Measurements from ENCODE around the gene ARL3. TPM values are rescaled to one million over a fixed set of nuclear protein-coding genes. Genes with fewer than 3 reads are reported as not detected.
A peak's percentile ranks its signal among the peaks of the same experiment; 100 is the strongest.

Gene ARL3
- total RNA-seq, 1 experiment from 2014 or later = 13.3 TPM

DNA sequence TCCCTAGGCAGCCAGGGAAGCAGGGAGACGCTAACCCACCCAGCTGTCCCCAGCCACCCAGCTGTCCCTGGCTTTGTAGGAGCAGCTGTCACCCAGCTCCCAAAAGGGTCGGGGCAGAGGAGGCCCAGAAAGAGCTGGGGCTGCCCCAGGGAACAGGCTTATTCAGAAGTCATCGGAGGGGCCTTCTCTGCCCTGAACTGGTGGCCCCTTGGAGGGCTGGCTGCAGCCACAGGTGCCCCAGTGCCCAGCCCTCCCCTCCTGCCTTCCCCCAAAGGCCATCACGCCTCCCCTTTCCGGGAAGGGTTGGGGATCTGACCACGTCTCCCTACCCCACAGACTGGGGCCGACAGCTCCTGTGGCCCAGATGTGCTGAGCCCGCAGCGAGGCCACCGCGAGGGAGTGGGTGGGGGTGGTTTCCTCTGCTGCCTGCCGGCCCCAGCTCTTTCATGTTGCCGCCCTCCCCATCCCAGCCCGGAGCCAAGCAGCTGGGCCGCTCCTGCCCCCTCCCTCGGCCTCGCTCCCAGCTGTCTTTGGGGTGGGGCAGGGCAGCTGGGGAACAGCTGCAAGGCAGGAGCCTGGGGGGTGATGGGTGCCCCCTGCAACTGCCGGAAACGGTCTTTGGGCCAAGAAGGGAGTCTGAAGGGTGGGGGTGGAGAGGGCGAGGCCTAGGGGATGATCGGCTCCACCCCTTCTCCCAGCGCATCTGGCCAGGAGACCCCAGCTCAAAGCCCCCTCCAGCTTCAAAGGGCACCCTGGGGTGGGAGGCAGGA is 53.1 kb downstream of the ARL3 start:
- POLR2A ChIA-PET = interaction anchor here (0.7 to 1.4 kb wide), 2 partner anchors 10 to 11 kb away, joined by 3 to 4 read pairs; no protein-coding TSS in a partner anchor
- ATAC-seq (peak; percentile 55), DNase-seq (ENCODE audit: low spot score) (no peak)
- CTCF ChIA-PET = interaction anchor here (0.7 to 3.7 kb wide), 11 partner anchors 9 to 142 kb away, joined by 3 to 21 read pairs (median 6); partner anchors contain the start of gene TRIM8
- TF ChIP-seq FOXP1 (CRISPR knock-in tag; IDR thresholded peaks at IDR 0.05; ENCODE audit: borderline replicate concordance) = 0 out of 2 replicates have a peak, but pooled peaks have one; percentile 13
- peak; percentile 63 for TF ChIP-seq ZNF423 (CRISPR knock-in tag; IDR thresholded peaks at IDR 0.05)
- no peak for TF ChIP-seq CREM (CRISPR knock-in tag; IDR thresholded peaks at IDR 0.05)
- Mint-ChIP-seq H3K36me3 (peaks cover 14% of the 10 kb centered on the region), H3K4me3 (no peak overlapping the region), H3K27ac (no peak overlapping the region), H3K4me1 (peaks cover 10% of the 10 kb centered on the region), H3K27me3 (ENCODE audit: low read depth) (no peaks in the 10 kb centered on the region; the same call in 1 of the 2 replicates), H3K9me3 (no peaks in the 10 kb centered on the region)

DNA sequence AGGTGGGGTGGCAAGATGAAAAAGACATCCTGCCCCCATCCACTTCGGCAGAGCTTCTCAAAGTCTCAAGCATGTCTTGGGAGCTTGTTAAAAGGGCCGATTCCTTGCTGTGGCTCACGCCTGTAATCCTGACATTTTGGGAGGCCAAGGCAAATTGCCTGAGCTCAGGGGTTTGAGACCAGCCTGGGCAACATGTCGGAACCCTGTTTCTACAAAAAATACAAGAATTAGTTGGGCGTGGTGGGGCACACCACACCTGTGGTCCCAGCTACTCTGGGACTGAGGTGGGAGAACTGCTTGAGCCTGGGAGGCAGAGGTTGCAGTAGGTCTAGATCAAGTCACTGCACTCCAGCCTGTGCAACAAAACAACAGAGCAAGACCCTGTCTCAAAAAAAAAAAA is 55.4 kb downstream of the ARL3 start:
- no peaks in the 10 kb centered on the region for H3K9me3 Mint-ChIP-seq
- DNase-seq (ENCODE audit: low spot score) = no peak
- CTCF ChIA-PET = interaction anchor here (0.6 to 3.7 kb wide), 7 partner anchors 8 to 156 kb away, joined by 3 to 16 read pairs (median 4); partner anchors contain the start of genes ACTR1A and TRIM8
- TF ChIP-seq HMGA2 (CRISPR knock-in tag; IDR thresholded peaks at IDR 0.05) (no peak), ESRRA (CRISPR knock-in tag; IDR thresholded peaks at IDR 0.05; ENCODE audit: borderline replicate concordance) (no peak)
- TF ChIP-seq, protein P1, sequence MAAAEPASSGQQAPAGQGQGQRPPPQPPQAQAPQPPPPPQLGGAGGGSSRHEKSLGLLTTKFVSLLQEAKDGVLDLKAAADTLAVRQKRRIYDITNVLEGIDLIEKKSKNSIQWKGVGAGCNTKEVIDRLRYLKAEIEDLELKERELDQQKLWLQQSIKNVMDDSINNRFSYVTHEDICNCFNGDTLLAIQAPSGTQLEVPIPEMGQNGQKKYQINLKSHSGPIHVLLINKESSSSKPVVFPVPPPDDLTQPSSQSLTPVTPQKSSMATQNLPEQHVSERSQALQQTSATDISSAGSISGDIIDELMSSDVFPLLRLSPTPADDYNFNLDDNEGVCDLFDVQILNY (CRISPR knock-in tag; IDR thresholded peaks at IDR 0.05) = no peak
- H3K27ac Mint-ChIP-seq = peak overlapping the region; percentile 65
- peaks cover 10% of the 10 kb centered on the region for H3K4me1 Mint-ChIP-seq
- no peak for ATAC-seq
- H3K4me3 Mint-ChIP-seq = no peak overlapping the region
- POLR2A ChIA-PET = interaction anchor here (0.9 kb wide), 1 partner anchor 57 kb away, joined by 7 read pairs; no protein-coding TSS in a partner anchor
- H3K36me3 Mint-ChIP-seq = peaks cover 24% of the 10 kb centered on the region
- H3K27me3 Mint-ChIP-seq (ENCODE audit: low read depth) = no peaks in the 10 kb centered on the region; the same call in 1 of the 2 replicates

DNA sequence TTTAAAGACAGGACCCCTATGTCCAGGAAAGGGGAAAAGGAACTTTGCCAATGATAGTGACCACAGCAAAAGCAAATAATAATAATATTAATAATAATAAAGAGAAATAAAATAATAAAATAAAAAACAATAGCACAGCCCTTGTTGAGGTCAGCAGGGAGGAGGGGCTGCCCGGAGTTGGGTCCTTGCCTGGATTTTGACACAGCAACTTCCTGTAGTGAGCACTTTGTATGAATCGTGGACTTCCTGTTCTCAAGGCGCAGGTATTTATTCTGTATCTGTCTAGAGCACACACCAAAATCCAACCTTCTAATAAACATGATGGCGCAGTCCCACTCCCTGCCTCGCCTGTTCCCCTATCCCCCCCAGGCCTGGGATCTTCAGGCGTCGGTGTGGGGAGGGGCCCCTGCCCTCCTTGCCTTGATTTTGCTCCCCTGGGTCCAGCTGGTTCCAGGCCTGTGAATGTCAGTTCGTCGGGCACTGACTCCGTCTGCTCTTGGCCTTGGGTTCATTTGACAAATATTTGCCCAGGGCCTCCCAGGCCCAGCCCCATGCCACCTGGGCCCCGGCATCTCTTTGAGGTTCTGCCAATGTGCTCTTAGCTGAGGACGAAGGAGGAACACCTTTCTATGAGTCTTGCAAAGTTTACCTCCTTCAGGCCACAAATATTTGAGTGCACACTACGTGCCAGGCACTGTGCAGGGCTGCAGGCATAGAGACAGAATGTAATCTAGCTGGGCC is 56.0 kb downstream of the ARL3 start:
- ATAC-seq (no peak), DNase-seq (ENCODE audit: low spot score) (no peak)
- ChIA-PET CTCF (interaction anchor here (0.8 to 3.7 kb wide), 7 partner anchors 8 to 154 kb away, joined by 3 to 16 read pairs (median 4); partner anchors contain the start of genes SUFU and TRIM8), POLR2A (no interaction called here)
- Mint-ChIP-seq H3K4me1 (peaks cover 11% of the 10 kb centered on the region), H3K4me3 (no peak overlapping the region), H3K27me3 (ENCODE audit: low read depth) (no peaks in the 10 kb centered on the region; the same call in 1 of the 2 replicates), H3K9me3 (no peaks in the 10 kb centered on the region), H3K36me3 (peaks cover 28% of the 10 kb centered on the region), H3K27ac (peak overlapping the region; percentile 72; the same call in 1 of the 2 replicates)
- no peak for TF ChIP-seq ZNF263 (CRISPR knock-in tag; IDR thresholded peaks at IDR 0.05; ENCODE audit: low read depth)
- 0 out of 2 replicates have a peak, but pooled peaks have one; percentile 16 for TF ChIP-seq GABPB1 (CRISPR knock-in tag; IDR thresholded peaks at IDR 0.05)
- 0 out of 2 replicates have a peak, but pooled peaks have one; percentile 28 for TF ChIP-seq HMGA2 (CRISPR knock-in tag; IDR thresholded peaks at IDR 0.05)
- no peak for TF ChIP-seq CREM (CRISPR knock-in tag; IDR thresholded peaks at IDR 0.05)

DNA sequence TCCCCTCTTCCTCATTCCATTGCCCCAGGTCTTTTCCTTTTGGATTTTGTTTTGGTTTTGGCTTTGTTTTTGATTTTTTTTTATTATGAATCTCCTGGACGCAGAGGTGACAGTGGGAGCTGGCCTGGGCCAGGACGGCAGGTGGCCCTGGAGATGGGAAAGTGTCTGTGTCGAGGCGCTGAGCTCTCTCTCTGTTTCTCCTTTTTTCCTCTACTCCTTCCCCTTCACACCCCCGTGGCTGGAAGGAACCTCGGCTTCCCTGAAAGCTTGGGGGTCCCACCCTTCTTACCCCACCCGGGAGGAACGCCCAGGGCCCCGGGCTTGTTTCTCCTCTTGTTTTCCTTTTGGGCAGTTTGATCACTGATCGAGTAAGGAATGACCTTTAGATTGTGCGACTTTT is 56.7 kb downstream of the ARL3 start:
- Mint-ChIP-seq H3K36me3 (peaks cover 28% of the 10 kb centered on the region), H3K27me3 (ENCODE audit: low read depth) (no peaks in the 10 kb centered on the region; the same call in 1 of the 2 replicates), H3K4me1 (peaks cover 15% of the 10 kb centered on the region), H3K9me3 (no peaks in the 10 kb centered on the region), H3K27ac (no peak overlapping the region; the same call in 1 of the 2 replicates), H3K4me3 (no peak overlapping the region)
- DNase-seq (ENCODE audit: low spot score) (no peak), ATAC-seq (no peak)
- ChIA-PET CTCF (interaction anchor here (0.8 to 1.4 kb wide), 2 partner anchors 13 to 154 kb away, joined by 3 to 4 read pairs; partner anchors contain the start of gene SUFU), POLR2A (no interaction called here)
- TF ChIP-seq, protein P2, sequence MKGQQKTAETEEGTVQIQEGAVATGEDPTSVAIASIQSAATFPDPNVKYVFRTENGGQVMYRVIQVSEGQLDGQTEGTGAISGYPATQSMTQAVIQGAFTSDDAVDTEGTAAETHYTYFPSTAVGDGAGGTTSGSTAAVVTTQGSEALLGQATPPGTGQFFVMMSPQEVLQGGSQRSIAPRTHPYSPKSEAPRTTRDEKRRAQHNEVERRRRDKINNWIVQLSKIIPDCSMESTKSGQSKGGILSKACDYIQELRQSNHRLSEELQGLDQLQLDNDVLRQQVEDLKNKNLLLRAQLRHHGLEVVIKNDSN (CRISPR knock-in tag; IDR thresholded peaks at IDR 0.05) = no peak
- TF ChIP-seq ZNF396 (CRISPR knock-in tag; IDR thresholded peaks at IDR 0.05; ENCODE audit: borderline replicate concordance) = no peak
- TF ChIP-seq ZNF317 (CRISPR knock-in tag; IDR thresholded peaks at IDR 0.05; ENCODE audit: borderline replicate concordance, low read depth) = no peak
- no peak for TF ChIP-seq KAT7 (CRISPR knock-in tag; IDR thresholded peaks at IDR 0.05; ENCODE audit: borderline replicate concordance)
- TF ChIP-seq, protein P3, sequence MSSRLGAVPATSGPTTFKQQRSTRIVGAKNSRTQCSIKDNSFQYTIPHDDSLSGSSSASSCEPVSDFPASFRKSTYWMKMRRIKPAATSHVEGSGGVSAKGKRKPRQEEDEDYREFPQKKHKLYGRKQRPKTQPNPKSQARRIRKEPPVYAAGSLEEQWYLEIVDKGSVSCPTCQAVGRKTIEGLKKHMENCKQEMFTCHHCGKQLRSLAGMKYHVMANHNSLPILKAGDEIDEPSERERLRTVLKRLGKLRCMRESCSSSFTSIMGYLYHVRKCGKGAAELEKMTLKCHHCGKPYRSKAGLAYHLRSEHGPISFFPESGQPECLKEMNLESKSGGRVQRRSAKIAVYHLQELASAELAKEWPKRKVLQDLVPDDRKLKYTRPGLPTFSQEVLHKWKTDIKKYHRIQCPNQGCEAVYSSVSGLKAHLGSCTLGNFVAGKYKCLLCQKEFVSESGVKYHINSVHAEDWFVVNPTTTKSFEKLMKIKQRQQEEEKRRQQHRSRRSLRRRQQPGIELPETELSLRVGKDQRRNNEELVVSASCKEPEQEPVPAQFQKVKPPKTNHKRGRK (CRISPR knock-in tag; IDR thresholded peaks at IDR 0.05; ENCODE audit: borderline replicate concordance) = no peak
- TF ChIP-seq, protein P4, sequence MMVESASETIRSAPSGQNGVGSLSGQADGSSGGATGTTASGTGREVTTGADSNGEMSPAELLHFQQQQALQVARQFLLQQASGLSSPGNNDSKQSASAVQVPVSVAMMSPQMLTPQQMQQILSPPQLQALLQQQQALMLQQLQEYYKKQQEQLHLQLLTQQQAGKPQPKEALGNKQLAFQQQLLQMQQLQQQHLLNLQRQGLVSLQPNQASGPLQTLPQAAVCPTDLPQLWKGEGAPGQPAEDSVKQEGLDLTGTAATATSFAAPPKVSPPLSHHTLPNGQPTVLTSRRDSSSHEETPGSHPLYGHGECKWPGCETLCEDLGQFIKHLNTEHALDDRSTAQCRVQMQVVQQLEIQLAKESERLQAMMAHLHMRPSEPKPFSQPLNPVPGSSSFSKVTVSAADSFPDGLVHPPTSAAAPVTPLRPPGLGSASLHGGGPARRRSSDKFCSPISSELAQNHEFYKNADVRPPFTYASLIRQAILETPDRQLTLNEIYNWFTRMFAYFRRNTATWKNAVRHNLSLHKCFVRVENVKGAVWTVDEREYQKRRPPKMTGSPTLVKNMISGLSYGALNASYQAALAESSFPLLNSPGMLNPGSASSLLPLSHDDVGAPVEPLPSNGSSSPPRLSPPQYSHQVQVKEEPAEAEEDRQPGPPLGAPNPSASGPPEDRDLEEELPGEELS (CRISPR knock-in tag; IDR thresholded peaks at IDR 0.05) = no peak
- no peak for TF ChIP-seq SP1 (CRISPR knock-in tag; conservative IDR thresholded peaks at IDR 0.05)
- TF ChIP-seq, protein P5, sequence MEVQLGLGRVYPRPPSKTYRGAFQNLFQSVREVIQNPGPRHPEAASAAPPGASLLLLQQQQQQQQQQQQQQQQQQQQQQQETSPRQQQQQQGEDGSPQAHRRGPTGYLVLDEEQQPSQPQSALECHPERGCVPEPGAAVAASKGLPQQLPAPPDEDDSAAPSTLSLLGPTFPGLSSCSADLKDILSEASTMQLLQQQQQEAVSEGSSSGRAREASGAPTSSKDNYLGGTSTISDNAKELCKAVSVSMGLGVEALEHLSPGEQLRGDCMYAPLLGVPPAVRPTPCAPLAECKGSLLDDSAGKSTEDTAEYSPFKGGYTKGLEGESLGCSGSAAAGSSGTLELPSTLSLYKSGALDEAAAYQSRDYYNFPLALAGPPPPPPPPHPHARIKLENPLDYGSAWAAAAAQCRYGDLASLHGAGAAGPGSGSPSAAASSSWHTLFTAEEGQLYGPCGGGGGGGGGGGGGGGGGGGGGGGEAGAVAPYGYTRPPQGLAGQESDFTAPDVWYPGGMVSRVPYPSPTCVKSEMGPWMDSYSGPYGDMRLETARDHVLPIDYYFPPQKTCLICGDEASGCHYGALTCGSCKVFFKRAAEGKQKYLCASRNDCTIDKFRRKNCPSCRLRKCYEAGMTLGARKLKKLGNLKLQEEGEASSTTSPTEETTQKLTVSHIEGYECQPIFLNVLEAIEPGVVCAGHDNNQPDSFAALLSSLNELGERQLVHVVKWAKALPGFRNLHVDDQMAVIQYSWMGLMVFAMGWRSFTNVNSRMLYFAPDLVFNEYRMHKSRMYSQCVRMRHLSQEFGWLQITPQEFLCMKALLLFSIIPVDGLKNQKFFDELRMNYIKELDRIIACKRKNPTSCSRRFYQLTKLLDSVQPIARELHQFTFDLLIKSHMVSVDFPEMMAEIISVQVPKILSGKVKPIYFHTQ (CRISPR knock-in tag; IDR thresholded peaks at IDR 0.05) = no peak
- TF ChIP-seq NFATC4 (CRISPR knock-in tag; IDR thresholded peaks at IDR 0.05) = no peak

Measured in WTC11 (cell line).